ENCODE measurements around the gene ITGB2.
A peak's percentile ranks its signal among the peaks of the same experiment; 100 is the strongest.
"Not testable (repeated sequence)": the region's sequence is repeated elsewhere in the genome, so short reads cannot be mapped to it uniquely, and the experiment has no call there.

ITGB2 gene

DNA sequence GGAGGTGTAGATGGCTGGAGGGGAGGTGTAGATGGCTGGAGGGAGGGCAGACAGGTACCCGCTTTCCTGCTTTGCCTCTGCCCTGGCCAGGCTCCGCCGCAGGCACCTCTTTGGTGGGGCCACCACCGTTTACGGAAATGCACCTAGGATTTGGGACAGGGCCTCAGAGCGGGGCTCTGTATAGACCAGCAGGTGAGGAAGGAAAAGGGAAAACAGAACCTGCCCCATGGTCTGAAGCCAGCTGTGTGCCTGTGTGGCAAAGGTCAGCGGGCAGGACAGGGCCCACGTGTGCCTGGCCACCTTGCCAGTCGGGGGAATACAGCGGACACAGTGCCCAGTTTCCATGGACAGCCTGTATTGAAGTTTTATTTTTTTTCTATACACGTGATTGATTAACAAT, 35.1 kb downstream of the ITGB2 start:
- Histone ChIP-seq H3K4me1 (ENCODE audit: control insufficient read depth, insufficient read depth, low read length) (no peaks in the 10 kb centered on the region), H3K36me3 (ENCODE audit: control insufficient read depth, insufficient read depth, low read length) (no peaks in the 10 kb centered on the region), H3K27me3 (ENCODE audit: control insufficient read depth, insufficient read depth, low read length) (no peaks in the 10 kb centered on the region), H3K9me3 (ENCODE audit: control insufficient read depth, insufficient read depth, low read length) (no peaks in the 10 kb centered on the region), H3K4me3 (ENCODE audit: low read depth, low read length) (no peak overlapping the region), H3K27ac (ENCODE audit: low read depth, low read length) (no peak overlapping the region), H3K9ac (ENCODE audit: low read depth, low read length) (no peak overlapping the region)

GRCh38 chr21:44884097-44884496, 36.6 kb downstream of the ITGB2 start:
- Histone ChIP-seq H3K27me3 (ENCODE audit: control insufficient read depth, insufficient read depth, low read length) (no peaks in the 10 kb centered on the region), H3K9ac (ENCODE audit: low read depth, low read length) (no peak overlapping the region), H3K4me3 (ENCODE audit: low read depth, low read length) (no peak overlapping the region), H3K27ac (ENCODE audit: low read depth, low read length) (no peak overlapping the region), H3K9me3 (ENCODE audit: control insufficient read depth, insufficient read depth, low read length) (no peaks in the 10 kb centered on the region), H3K4me1 (ENCODE audit: control insufficient read depth, insufficient read depth, low read length) (no peaks in the 10 kb centered on the region), H3K36me3 (ENCODE audit: control insufficient read depth, insufficient read depth, low read length) (no peaks in the 10 kb centered on the region)

DNA sequence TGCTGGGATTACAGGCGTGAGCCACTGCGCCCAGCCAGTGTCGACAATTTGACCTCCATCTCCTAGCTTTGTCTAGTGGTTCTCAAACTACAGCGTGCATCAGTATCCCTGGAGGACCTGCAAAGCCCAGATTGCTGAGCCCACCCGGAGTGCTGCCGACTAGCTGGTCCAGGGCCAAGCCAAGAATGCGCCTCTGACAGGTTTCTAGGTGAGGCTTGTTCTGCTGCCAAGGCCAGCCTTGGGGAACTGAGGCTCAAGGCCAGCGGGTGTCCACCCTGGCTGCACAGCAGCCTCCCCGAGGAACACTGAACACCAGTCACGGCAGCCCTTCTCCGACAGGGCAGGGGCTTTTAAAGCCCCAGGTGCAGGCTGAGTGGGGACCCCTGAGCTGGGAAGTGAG, 37.4 kb downstream of the ITGB2 start:
- Histone ChIP-seq H3K4me3 (ENCODE audit: low read depth, low read length) (no peak overlapping the region), H3K9ac (ENCODE audit: low read depth, low read length) (no peak overlapping the region), H3K27ac (ENCODE audit: low read depth, low read length) (no peak overlapping the region), H3K9me3 (ENCODE audit: control insufficient read depth, insufficient read depth, low read length) (no peaks in the 10 kb centered on the region), H3K4me1 (ENCODE audit: control insufficient read depth, insufficient read depth, low read length) (no peaks in the 10 kb centered on the region), H3K36me3 (ENCODE audit: control insufficient read depth, insufficient read depth, low read length) (no peaks in the 10 kb centered on the region), H3K27me3 (ENCODE audit: control insufficient read depth, insufficient read depth, low read length) (no peaks in the 10 kb centered on the region)

- no peaks in the 10 kb centered on the region for H3K9me3 ChIP-seq (ENCODE audit: control insufficient read depth, insufficient read depth, low read length)
- no peak overlapping the region for H3K9ac ChIP-seq (ENCODE audit: low read depth, low read length)
- no peaks in the 10 kb centered on the region for H3K4me1 ChIP-seq (ENCODE audit: control insufficient read depth, insufficient read depth, low read length)
- H3K36me3 ChIP-seq (ENCODE audit: control insufficient read depth, insufficient read depth, low read length) = no peaks in the 10 kb centered on the region
- no peak overlapping the region for H3K27ac ChIP-seq (ENCODE audit: low read depth, low read length)
- no peaks in the 10 kb centered on the region for H3K27me3 ChIP-seq (ENCODE audit: control insufficient read depth, insufficient read depth, low read length)
- no peak overlapping the region for H3K4me3 ChIP-seq (ENCODE audit: low read depth, low read length)
These were observed 39.4 kb downstream of the ITGB2 start for GRCh38 chr21:44881198-44881872.

DNA sequence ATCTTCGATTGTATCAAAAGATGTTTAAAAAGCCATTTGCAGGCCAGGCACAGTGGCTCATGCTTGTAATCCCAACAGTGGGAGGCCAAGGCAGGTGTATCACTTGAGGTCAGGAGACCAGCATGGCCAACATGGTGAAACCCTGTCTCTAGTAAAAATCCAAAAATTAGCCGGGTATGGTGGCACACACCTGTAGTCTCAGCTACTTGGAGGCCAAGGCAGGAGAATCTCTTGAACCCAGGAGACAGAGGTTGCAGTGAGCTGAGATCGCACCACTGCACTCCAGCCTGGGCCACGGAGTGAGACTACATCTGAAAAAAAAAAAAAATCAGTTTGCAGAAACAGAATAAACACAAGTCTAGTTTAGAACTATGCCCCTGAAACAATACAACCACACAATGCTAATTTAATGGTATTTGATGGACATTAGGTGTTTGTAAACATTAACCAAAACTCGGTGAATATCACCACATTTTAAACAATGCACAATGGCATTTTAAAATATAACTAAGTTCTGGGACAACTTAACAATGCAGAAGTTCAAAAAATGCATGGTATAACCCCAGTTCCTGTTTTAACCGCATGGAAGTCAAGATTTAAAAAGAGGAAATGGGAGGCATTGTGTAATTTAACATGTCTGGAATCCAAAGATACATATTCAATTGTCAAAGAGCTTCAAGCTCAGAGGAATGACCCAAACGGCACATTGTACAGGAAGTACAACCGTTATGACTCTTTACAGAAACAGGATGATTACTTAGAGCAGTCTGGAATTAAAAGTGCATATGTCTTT, 40.1 kb downstream of the ITGB2 start:
- Histone ChIP-seq H3K4me1 (ENCODE audit: control insufficient read depth, insufficient read depth, low read length) (no peaks in the 10 kb centered on the region), H3K9ac (ENCODE audit: low read depth, low read length) (no peak overlapping the region), H3K4me3 (ENCODE audit: low read depth, low read length) (no peak overlapping the region), H3K27me3 (ENCODE audit: control insufficient read depth, insufficient read depth, low read length) (peaks cover 7% of the 10 kb centered on the region), H3K27ac (ENCODE audit: low read depth, low read length) (no peak overlapping the region), H3K36me3 (ENCODE audit: control insufficient read depth, insufficient read depth, low read length) (no peaks in the 10 kb centered on the region), H3K9me3 (ENCODE audit: control insufficient read depth, insufficient read depth, low read length) (no peaks in the 10 kb centered on the region)

GRCh38 chr21:44879238-44879637, 41.5 kb downstream of the ITGB2 start:
- H3K27me3 ChIP-seq (ENCODE audit: control insufficient read depth, insufficient read depth, low read length) = peaks cover 18% of the 10 kb centered on the region
- H3K9me3 ChIP-seq (ENCODE audit: control insufficient read depth, insufficient read depth, low read length); H3K4me1 ChIP-seq (ENCODE audit: control insufficient read depth, insufficient read depth, low read length); H3K36me3 ChIP-seq (ENCODE audit: control insufficient read depth, insufficient read depth, low read length); H3K4me3 ChIP-seq (ENCODE audit: low read depth, low read length); H3K27ac ChIP-seq (ENCODE audit: low read depth, low read length); H3K9ac ChIP-seq (ENCODE audit: low read depth, low read length): not testable (repeated sequence)

- Histone ChIP-seq H3K9me3 (ENCODE audit: control insufficient read depth, insufficient read depth, low read length) (no peaks in the 10 kb centered on the region), H3K27ac (ENCODE audit: low read depth, low read length) (no peak overlapping the region), H3K4me3 (ENCODE audit: low read depth, low read length) (no peak overlapping the region), H3K9ac (ENCODE audit: low read depth, low read length) (no peak overlapping the region), H3K27me3 (ENCODE audit: control insufficient read depth, insufficient read depth, low read length) (peaks cover 18% of the 10 kb centered on the region), H3K4me1 (ENCODE audit: control insufficient read depth, insufficient read depth, low read length) (0 out of 2 replicates have a peak, but pooled peaks cover 4% of the 10 kb centered on the region), H3K36me3 (ENCODE audit: control insufficient read depth, insufficient read depth, low read length) (no peaks in the 10 kb centered on the region)
These were observed 42.4 kb downstream of the ITGB2 start for GRCh38 chr21:44878053-44878982.

DNA sequence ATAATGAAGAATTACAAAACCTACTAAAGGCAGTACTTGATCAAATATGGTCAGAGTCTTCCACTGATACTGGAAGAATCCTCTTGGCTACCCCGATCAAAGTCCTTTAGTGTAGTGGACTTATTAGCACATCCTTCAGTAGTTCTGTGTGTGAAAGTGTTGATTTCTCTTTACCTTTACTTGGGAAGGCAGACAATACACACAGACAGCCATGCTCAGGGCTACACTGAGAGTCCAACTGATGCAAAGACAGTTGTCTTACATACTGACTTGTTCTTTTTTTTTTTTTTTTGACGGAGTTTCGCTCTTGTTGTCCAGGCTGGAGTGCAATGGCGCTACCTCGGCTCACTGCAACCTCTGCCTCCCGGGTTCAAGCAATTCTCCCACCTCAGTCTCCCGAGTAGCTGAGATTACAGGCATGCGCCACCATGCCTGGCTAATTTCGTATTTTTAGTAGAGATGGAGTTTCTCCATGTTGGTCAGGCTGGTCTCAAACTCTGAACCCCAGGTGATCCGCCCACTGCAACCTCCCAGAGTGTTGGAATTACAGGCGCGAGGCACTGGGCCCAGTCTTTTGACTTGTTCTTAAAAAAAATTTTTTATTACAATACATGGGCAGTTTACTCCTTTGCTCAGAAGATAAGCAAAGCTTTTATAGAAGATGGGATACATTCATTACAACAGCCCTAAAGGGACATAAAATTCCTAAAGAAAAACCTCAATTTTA, 43.7 kb downstream of the ITGB2 start:
- Histone ChIP-seq H3K4me1 (ENCODE audit: control insufficient read depth, insufficient read depth, low read length) (peaks cover 10% of the 10 kb centered on the region), H3K9ac (ENCODE audit: low read depth, low read length) (no peak overlapping the region), H3K4me3 (ENCODE audit: low read depth, low read length) (no peak overlapping the region), H3K27ac (ENCODE audit: low read depth, low read length) (no peak overlapping the region), H3K9me3 (ENCODE audit: control insufficient read depth, insufficient read depth, low read length) (no peaks in the 10 kb centered on the region), H3K36me3 (ENCODE audit: control insufficient read depth, insufficient read depth, low read length) (no peaks in the 10 kb centered on the region), H3K27me3 (ENCODE audit: control insufficient read depth, insufficient read depth, low read length) (peaks cover 18% of the 10 kb centered on the region)

DNA sequence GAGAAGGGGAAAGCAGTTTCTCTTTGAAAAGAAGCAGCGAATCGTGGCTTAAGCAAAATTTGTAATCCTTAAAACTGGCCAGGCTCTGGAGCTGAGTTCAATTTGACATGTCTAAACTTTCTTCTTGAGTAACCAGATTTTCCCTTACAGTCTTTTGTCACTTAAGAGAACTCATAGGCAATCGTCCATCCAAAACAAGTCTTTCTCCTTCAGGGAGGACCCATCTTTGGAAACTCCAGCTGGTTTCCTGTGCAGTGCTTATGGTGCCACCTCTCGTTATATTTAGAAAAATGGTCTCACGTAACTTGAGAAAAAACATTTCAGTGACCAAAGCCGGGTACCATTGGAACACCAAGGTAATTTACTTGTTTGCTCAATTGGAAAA, 45.4 kb downstream of the ITGB2 start:
- H3K36me3 ChIP-seq (ENCODE audit: control insufficient read depth, insufficient read depth, low read length) = no peaks in the 10 kb centered on the region
- peak overlapping the region; percentile 89 for H3K4me3 ChIP-seq (ENCODE audit: low read depth, low read length)
- H3K9ac ChIP-seq (ENCODE audit: low read depth, low read length) = no peak overlapping the region
- H3K9me3 ChIP-seq (ENCODE audit: control insufficient read depth, insufficient read depth, low read length) = no peaks in the 10 kb centered on the region
- H3K4me1 ChIP-seq (ENCODE audit: control insufficient read depth, insufficient read depth, low read length) = peaks cover 21% of the 10 kb centered on the region
- no peak overlapping the region for H3K27ac ChIP-seq (ENCODE audit: low read depth, low read length)
- peaks cover 18% of the 10 kb centered on the region for H3K27me3 ChIP-seq (ENCODE audit: control insufficient read depth, insufficient read depth, low read length)

DNA sequence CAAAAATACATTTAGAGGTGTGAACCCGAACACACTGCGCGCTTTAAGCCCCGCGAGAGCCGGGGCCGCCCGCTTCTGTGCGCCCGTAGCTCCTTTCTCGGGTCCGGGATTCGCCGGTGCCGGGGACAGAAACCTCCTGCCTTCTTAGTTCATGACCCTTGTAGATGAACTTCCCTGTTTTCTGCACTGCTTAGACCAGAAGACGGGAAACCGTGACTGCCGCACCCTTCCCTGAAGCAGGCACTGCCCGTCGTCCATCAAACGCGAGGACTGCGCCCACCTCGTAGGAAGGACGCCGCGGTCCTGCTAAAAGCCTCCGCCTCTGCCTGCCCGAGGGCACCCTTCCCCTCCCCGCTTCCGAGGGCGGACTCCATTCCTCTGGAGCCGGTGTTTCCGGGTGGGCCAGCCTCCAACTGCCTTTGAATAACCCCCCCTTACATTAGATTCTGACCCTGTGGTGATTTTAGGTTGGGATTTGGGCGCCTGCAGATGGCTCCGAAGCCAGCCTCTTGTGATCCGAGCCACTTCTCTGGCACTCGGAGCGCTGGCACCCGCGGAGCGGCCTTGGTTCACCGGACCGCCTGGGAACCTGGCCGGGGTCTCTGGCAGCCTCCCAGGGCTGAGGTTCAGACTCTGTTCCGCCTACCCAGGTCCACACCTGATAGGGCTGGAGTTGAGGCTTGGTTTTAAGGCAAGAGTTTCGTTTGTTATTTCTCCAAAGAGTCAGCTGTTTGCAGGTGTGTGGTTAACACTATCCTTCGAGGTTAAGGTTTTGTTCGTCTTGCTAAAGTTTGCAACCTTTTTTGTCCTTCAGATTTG, 46.0 kb downstream of the ITGB2 start:
- no peak overlapping the region for H3K9ac ChIP-seq (ENCODE audit: low read depth, low read length)
- H3K27ac ChIP-seq (ENCODE audit: low read depth, low read length) = no peak overlapping the region
- H3K36me3 ChIP-seq (ENCODE audit: control insufficient read depth, insufficient read depth, low read length) = no peaks in the 10 kb centered on the region
- peak overlapping the region; percentile 89 for H3K4me3 ChIP-seq (ENCODE audit: low read depth, low read length)
- peaks cover 18% of the 10 kb centered on the region for H3K27me3 ChIP-seq (ENCODE audit: control insufficient read depth, insufficient read depth, low read length)
- H3K4me1 ChIP-seq (ENCODE audit: control insufficient read depth, insufficient read depth, low read length) = peaks cover 23% of the 10 kb centered on the region
- H3K9me3 ChIP-seq (ENCODE audit: control insufficient read depth, insufficient read depth, low read length) = no peaks in the 10 kb centered on the region
